HepG2 (cell line): Measurements from ENCODE around the gene PFDN1. TPM values are rescaled to one million over a fixed set of nuclear protein-coding genes. Genes with fewer than 3 reads are reported as not detected.

Source experiments
- ATAC-seq: fragments of 200-7000 bp; cut with Tn5 transposase; 3 replicates; pipeline ENCODE4 v1.9.1; 2020; ENCODE audit warnings: mild to moderate bottlenecking, moderate library complexity
- BruUV-seq: library from RNA; stranded (reverse); fragments of 400-500 nt; replicated peaks from 2 replicates; lab custom pipeline; 2021; lab: Mats Ljungman, UMichigan
- CTCF ChIA-PET: fragments of 300-600 bp; formaldehyde crosslinking; extraction: SDS; loops from one replicate; lab custom pipeline; 2021; ENCODE audit warnings: low total read pairs, inconsistent platforms, low intra/inter-chr PET ratio; lab: Yijun Ruan, JAX
- POLR2A ChIA-PET: fragments of 350-600 bp; sonication (Branson Sonifier 250); formaldehyde crosslinking; loops from one replicate; lab custom pipeline; 2020; ENCODE audit warnings: antibody characterized with exemption, inconsistent platforms; lab: Yijun Ruan, JAX
- DNase-seq: peaks from one replicate; pipeline ENCODE4 v3.0.0-alpha.2; 2015; ENCODE audit warnings: low spot score
- FAIRE-seq: peaks from 3 replicates; lab custom pipeline; 2011; peaks lifted over from hg19 to GRCh38; lab: Jason Lieb, UNC
- H2AFZ ChIP-seq: one replicate; pipeline ENCODE4 v1.6.1; 2011; ENCODE audit warnings: low read length, inconsistent platforms
- H3K27ac ChIP-seq: fragments of 300-600 bp; 3 replicates; pipeline ENCODE4 v1.8.0; 2011; ENCODE audit warnings: mixed run types, mild to moderate bottlenecking, mixed read lengths, low read length, inconsistent platforms; ENCODE audit not compliant: insufficient read depth; ENCODE audit errors: extremely low read length
- H3K27me3 ChIP-seq, 2 experiments: fragments of 200-600 bp in 1 of 2; 2 replicates in 1 of 2; 3 replicates in 1 of 2; pipeline versions ENCODE4 v1.6.0 to v1.8.0; 2011; ENCODE audit warnings: low read length in 2 of 2, mild to moderate bottlenecking in 2 of 2, moderate library complexity in 2 of 2, inconsistent platforms in 1 of 2; ENCODE audit not compliant: insufficient read depth in 2 of 2, control insufficient read depth in 1 of 2
- H3K36me3 ChIP-seq, 2 experiments: fragments of 200-600 bp in 1 of 2; replicated peaks in 1 of 2; 2 replicates in 1 of 2; 3 replicates in 1 of 2; pipeline versions ENCODE4 v1.5.1 to v1.8.0; 2011; ENCODE audit warnings: low read length in 2 of 2, inconsistent platforms in 1 of 2; ENCODE audit not compliant: insufficient read depth in 2 of 2, control insufficient read depth in 1 of 2
- H3K4me1 ChIP-seq: 2 replicates; pipeline ENCODE4 v1.5.1; 2012; ENCODE audit warnings: low read length, inconsistent platforms; ENCODE audit not compliant: insufficient read depth
- H3K4me2 ChIP-seq: 2 replicates; pipeline ENCODE4 v1.6.0; 2011; ENCODE audit warnings: low read depth, low read length, inconsistent platforms
- H3K4me3 ChIP-seq, 3 experiments: fragments of 200-600 bp in 1 of 3; sonication (generic), shearing (Covaris generic) in 1 of 3; replicated peaks in 1 of 3; 2 replicates each; pipeline ENCODE4 v1.5.1; 2011 to 2016; ENCODE audit warnings: low read length in 3 of 3, inconsistent platforms in 2 of 3, low read depth in 2 of 3, mild to moderate bottlenecking in 2 of 3, control low read depth in 1 of 3, mixed read lengths in 1 of 3; ENCODE audit not compliant: insufficient read depth in 1 of 3
- H3K79me2 ChIP-seq: one replicate; pipeline ENCODE4 v1.6.1; 2011; ENCODE audit warnings: low read length, inconsistent platforms; ENCODE audit not compliant: insufficient read depth
- H3K9ac ChIP-seq: 2 replicates; pipeline ENCODE4 v1.6.0; 2011; ENCODE audit warnings: mild to moderate bottlenecking, low read depth, low read length, inconsistent platforms; ENCODE audit not compliant: insufficient read depth
- H3K9me3 ChIP-seq: 2 replicates; pipeline ENCODE4 v1.5.1; 2012; ENCODE audit warnings: mild to moderate bottlenecking, low read length
- H4K20me1 ChIP-seq: 2 replicates; pipeline ENCODE4 v1.6.0; 2011; ENCODE audit warnings: inconsistent platforms, mild to moderate bottlenecking, low read length, moderate library complexity; ENCODE audit not compliant: insufficient read depth
- GRHL1 ChIP-seq: sonication (generic); formaldehyde crosslinking; conservative IDR thresholded peaks from 2 replicates; pipeline ENCODE4 v1.8.0; 2022; ENCODE audit warnings: missing genetic modification reagents
- IKZF4 ChIP-seq: sonication (generic); formaldehyde crosslinking; IDR thresholded peaks from 2 replicates; pipeline ENCODE4 v1.5.1; 2020; ENCODE audit warnings: borderline replicate concordance, mild to moderate bottlenecking, low read depth, missing genetic modification reagents; ENCODE audit errors: not compliant biosample characterization
- MAFK ChIP-seq, 2 experiments: IDR thresholded peaks in 1 of 2; conservative IDR thresholded peaks in 1 of 2; 2 replicates each; pipeline ENCODE4 v1.6.1; 2011; ENCODE audit warnings: improper control_type of control experiment in 2 of 2, low read length in 2 of 2
- MLX ChIP-seq: IDR thresholded peaks from 2 replicates; pipeline ENCODE4 v1.6.1; 2016
- MYPOP ChIP-seq: sonication (generic); formaldehyde crosslinking; IDR thresholded peaks from 2 replicates; pipeline ENCODE4 v1.8.1; 2023; ENCODE audit warnings: mild to moderate bottlenecking, moderate library complexity, missing genetic modification reagents
- TAF1 ChIP-seq: sonication (generic); formaldehyde crosslinking; IDR thresholded peaks from 2 replicates; pipeline ENCODE4 v1.4.0; 2020; ENCODE audit warnings: missing genetic modification reagents
- TEAD2 ChIP-seq: sonication (generic); formaldehyde crosslinking; IDR thresholded peaks from 2 replicates; pipeline ENCODE4 v1.9.0; 2021; ENCODE audit warnings: missing genetic modification reagents
- ZSCAN20 ChIP-seq: sonication (generic); formaldehyde crosslinking; IDR thresholded peaks from 2 replicates; pipeline ENCODE4 v1.4.0; 2020; ENCODE audit warnings: missing genetic modification reagents, mild to moderate bottlenecking, borderline replicate concordance
- WGBS: methylation state at CpG from one replicate; pipeline ENCODE4 v1.1.6; 2017; ENCODE audit warnings: low lambda C conversion rate; 5-methylcytosine and 5-hydroxymethylcytosine counted together
- in situ Hi-C: cut with HindIII; loops from 2 replicates; pipeline ENCODE4 v1.10.0; 2017; ENCODE audit warnings: low pct_unique_long_range_greater_than_20kb; ENCODE audit not compliant: extremely low pct_ligation_motif_present
- intact Hi-C: fragments of 100-400 bp; cut with micrococcal nuclease; formaldehyde crosslinking; loops from one replicate; pipeline ENCODE4 v1.10.0; 2022; ENCODE audit not compliant: unreplicated experiment
- polyA plus RNA-seq, 8 experiments: library from polyadenylated mRNA; depleted of rRNA in 3 of 8; stranded (reverse) in 7 of 8; unstranded in 1 of 8; fragments of >200 nt; fragmentation: Illumina TruSeq in 4 of 8; extraction: Trizol in 4 of 8; gene quantifications; 2 replicates each; pipeline versions ENCODE4 v1.2.1 to v1.2.3, GENCODE V29; 2011 to 2016; ENCODE audit warnings: low read depth in 4 of 8, missing spikeins in 1 of 8, mixed read lengths in 1 of 8; ENCODE audit not compliant: insufficient read depth in 1 of 8
- total RNA-seq, 5 experiments: library from RNA; depleted of rRNA; stranded (reverse); fragments of >200 nt; fragmentation: Illumina TruSeq; extraction: Trizol; gene quantifications; 2 replicates each; pipeline ENCODE4 v1.2.3, GENCODE V29; 2016; ENCODE audit warnings: low read depth in 1 of 5

The PFDN1 gene
- total and polyA plus RNA-seq, 2 of the 13 experiments (the other 11 are each of a cell fraction or from before 2014, with no cell fraction given), result 67.2 to 70.8 TPM

- peaks cover 7% of the 10 kb centered on the region for H3K79me2 ChIP-seq
- no peak for ATAC-seq
- in situ Hi-C loops (no loop called here), intact Hi-C loops (no loop called here)
- DNase-seq, result no peak
- no peaks in the 10 kb centered on the region for H4K20me1 ChIP-seq
- CTCF ChIA-PET, result interaction anchor here (1.2 to 3.9 kb wide), 2 partner anchors 111 to 112 kb away, joined by 3 to 31 read pairs; no protein-coding TSS in a partner anchor
- H3K36me3 ChIP-seq, result peaks cover 7 to 56% of the 10 kb centered on the region in 2 experiments
- POLR2A ChIA-PET, result interaction anchor here (2.2 kb wide), 1 partner anchor 100 kb away, joined by 5 read pairs; the partner anchor contains the start of gene HBEGF
- H3K9me3 ChIP-seq, result no peaks in the 10 kb centered on the region
- no peak overlapping the region for H2AFZ ChIP-seq
- H3K27ac ChIP-seq, result no peak overlapping the region
- H3K4me1 ChIP-seq, result peaks cover 6% of the 10 kb centered on the region
- no peak overlapping the region for H3K4me3 ChIP-seq
- no peaks in the 10 kb centered on the region for H3K27me3 ChIP-seq
- FAIRE-seq, result no peak
- no peak overlapping the region for H3K4me2 ChIP-seq
- no peak for TF ChIP-seq TAF1 (CRISPR knock-in tag)
- no peak overlapping the region for H3K9ac ChIP-seq
- no TSS peak for BruUV-seq
- 96% methylated on average over 3 of the region's 8 CpGs for WGBS
These were observed 56.4 kb downstream of the PFDN1 start for GRCh38 chr5:140246378-140247122.

- no TSS peak for BruUV-seq
- in situ Hi-C loops (no loop called here), intact Hi-C loops (no loop called here)
- no peak overlapping the region for H3K27ac ChIP-seq
- peaks cover 4% of the 10 kb centered on the region for H3K79me2 ChIP-seq
- no peak overlapping the region for H3K9ac ChIP-seq
- no peak overlapping the region for H3K4me2 ChIP-seq
- ATAC-seq (no peak), DNase-seq (no peak), FAIRE-seq (no peak)
- H3K36me3 ChIP-seq, result peaks cover 5 to 52% of the 10 kb centered on the region in 2 experiments
- H3K4me1 ChIP-seq, result peaks cover 13% of the 10 kb centered on the region
- 98% methylated on average over 5 of the region's 7 CpGs for WGBS
- H4K20me1 ChIP-seq, result no peaks in the 10 kb centered on the region
- no peaks in the 10 kb centered on the region for H3K9me3 ChIP-seq
- no peak overlapping the region for H2AFZ ChIP-seq
- no peak for TF ChIP-seq IKZF4 (CRISPR knock-in tag)
- no peak for TF ChIP-seq TEAD2 (CRISPR knock-in tag)
- TF ChIP-seq GRHL1, result no peak
- no peak for TF ChIP-seq MAFK (conservative IDR thresholded peaks at IDR 0.05 in 1 of 2, IDR thresholded peaks at IDR 0.05 in 1 of 2; ENCODE audit: low read length in 2 of 2)
- TF ChIP-seq MYPOP (CRISPR knock-in tag), result no peak
- no peak for TF ChIP-seq MLX (CRISPR knock-in tag)
- TF ChIP-seq ZSCAN20, result no peak
- H3K4me3 ChIP-seq, result no peak overlapping the region
- CTCF ChIA-PET, result interaction anchor here (3.9 kb wide), 1 partner anchor 112 kb away, joined by 31 read pairs; no protein-coding TSS in a partner anchor
- POLR2A ChIA-PET, result interaction anchor here (2.2 kb wide), 1 partner anchor 100 kb away, joined by 5 read pairs; the partner anchor contains the start of gene HBEGF
- H3K27me3 ChIP-seq, result no peaks in the 10 kb centered on the region
These were observed 57.0 kb downstream of the PFDN1 start for GRCh38 chr5:140245926-140246325.
